ENCODE data around the gene SLC49A3. TPM values are rescaled to one million over a fixed set of nuclear protein-coding genes. Genes with fewer than 3 reads are reported as not detected.
"Not testable (repeated sequence)": the region's sequence is repeated elsewhere in the genome, so short reads cannot be mapped to it uniquely, and the experiment has no call there.

SLC49A3 gene
- total and polyA plus RNA-seq, 2 experiments from 2014 or later: 1.3 to 3.7 TPM

GRCh38 chr4:706083-706633 lies 17.2 kb upstream of the SLC49A3 start:
- H3F3A ChIP-seq (replicated peaks; ENCODE audit: low read depth); DNase-seq (ENCODE audit: low spot score); H3K27ac Mint-ChIP-seq; H3K36me3 ChIP-seq (ENCODE audit: insufficient read depth); H3K27me3 ChIP-seq (ENCODE audit: insufficient read depth); H3K27me3 Mint-ChIP-seq (ENCODE audit: insufficient read depth, low read depth, poor library complexity); H3K4me1 Mint-ChIP-seq; H3K4me1 ChIP-seq (ENCODE audit: insufficient read depth); H3K9me3 Mint-ChIP-seq; ATAC-seq; H3K9me2 ChIP-seq (ENCODE audit: insufficient read depth): not testable (repeated sequence)
- H3K36me3 Mint-ChIP-seq (ENCODE audit: low read depth): peaks cover 26% of the 10 kb centered on the region
- Histone ChIP-seq H3K27ac (ENCODE audit: low read depth) (0 out of 2 replicates have a peak overlapping the region, but pooled peaks have one; percentile 63), H4K20me1 (replicated peaks; ENCODE audit: insufficient read depth) (peaks cover 20% of the 10 kb centered on the region; the same call in 1 of the 2 replicates), H3K4me2 (peak overlapping the region; percentile 86), H3K4me3 (peak overlapping the region; percentile 91), H2AFZ (peak overlapping the region; percentile 59; the same call in 1 of the 2 replicates), H3K79me2 (replicated peaks; ENCODE audit: insufficient read depth) (peaks cover 33% of the 10 kb centered on the region)
- H3K4me3 Mint-ChIP-seq: peak overlapping the region; percentile 60; the same call in 2 of the 3 replicates

- TF ChIP-seq POLR2AphosphoS5 (IDR thresholded peaks at IDR 0.05; ENCODE audit: low read depth): peak; percentile 52
- TF ChIP-seq STAT1 (IDR thresholded peaks at IDR 0.05; ENCODE audit: unreplicated experiment): no peak
- no peak within 1 kb of the TSS for H3K27ac Mint-ChIP-seq
Measured at GRCh38 chr4:705278-706082, 16.5 kb upstream of the SLC49A3 start, which contains the start of gene PCGF3. Gene PCGF3, plus strand, starts transcription at chr4:705832. Its CDS starts 27,849 bp downstream, at chr4:733681.

GRCh38 chr4:704971-705277 lies 16.0 kb upstream of the SLC49A3 start:
- peaks cover 16% of the 10 kb centered on the region for H3K27me3 Mint-ChIP-seq (ENCODE audit: insufficient read depth, low read depth, poor library complexity)
- H3K4me3 ChIP-seq: peak overlapping the region; percentile 91; the same call in 1 of the 2 replicates
- no peak for DNase-seq (ENCODE audit: low spot score)

More at GRCh38 chr4:705278-706082, 16.5 kb upstream of the SLC49A3 start, which contains the start of gene PCGF3:
- peak within 1 kb of the TSS; percentile 59; the same call in 1 of the 2 replicates for H2AFZ ChIP-seq
- Mint-ChIP-seq H3K4me1 (peaks cover 6% of the 10 kb centered on the region; the same call in 2 of the 3 replicates), H3K4me3 (peak within 1 kb of the TSS; percentile 60), H3K36me3 (ENCODE audit: low read depth) (peaks cover 19% of the 10 kb centered on the region), H3K27me3 (ENCODE audit: insufficient read depth, low read depth, poor library complexity) (peaks cover 10% of the 10 kb centered on the region), H3K9me3 (no peaks in the 10 kb centered on the region)
- H3F3A ChIP-seq (replicated peaks; ENCODE audit: low read depth): no peaks in the 10 kb centered on the region
- H3K27ac ChIP-seq (ENCODE audit: low read depth): 0 out of 2 replicates have a peak within 1 kb of the TSS, but pooled peaks have one; percentile 63
- H3K27me3 ChIP-seq (ENCODE audit: insufficient read depth): peaks cover 6% of the 10 kb centered on the region; the same call in 1 of the 2 replicates
- peak within 1 kb of the TSS; percentile 86 for H3K4me2 ChIP-seq
- no peaks in the 10 kb centered on the region for H3K4me1 ChIP-seq (ENCODE audit: insufficient read depth)
- ATAC-seq (peak; percentile 94), DNase-seq (ENCODE audit: low spot score) (peak; percentile 98)
- H3K79me2 ChIP-seq (replicated peaks; ENCODE audit: insufficient read depth): peaks cover 26% of the 10 kb centered on the region
- H3K9me2 ChIP-seq (ENCODE audit: insufficient read depth): no peaks in the 10 kb centered on the region
- H3K4me3 ChIP-seq: peak within 1 kb of the TSS; percentile 91
- H3K36me3 ChIP-seq (ENCODE audit: insufficient read depth): no peaks in the 10 kb centered on the region
- H4K20me1 ChIP-seq (replicated peaks; ENCODE audit: insufficient read depth): peaks cover 14% of the 10 kb centered on the region; the same call in 1 of the 2 replicates

More at GRCh38 chr4:704971-705277, 16.0 kb upstream of the SLC49A3 start:
- Mint-ChIP-seq H3K4me1 (peaks cover 6% of the 10 kb centered on the region; the same call in 2 of the 3 replicates), H3K4me3 (peak overlapping the region; percentile 60; the same call in 2 of the 3 replicates), H3K27ac (no peak overlapping the region), H3K36me3 (ENCODE audit: low read depth) (peaks cover 14% of the 10 kb centered on the region), H3K9me3 (no peaks in the 10 kb centered on the region)
- H4K20me1 ChIP-seq (replicated peaks; ENCODE audit: insufficient read depth): peaks cover 9% of the 10 kb centered on the region; the same call in 1 of the 2 replicates
- H3K9me2 ChIP-seq (ENCODE audit: insufficient read depth): no peaks in the 10 kb centered on the region
- H3F3A ChIP-seq (replicated peaks; ENCODE audit: low read depth): no peaks in the 10 kb centered on the region
- peak overlapping the region; percentile 81; the same call in 1 of the 2 replicates for H3K4me2 ChIP-seq
- no peaks in the 10 kb centered on the region for H3K4me1 ChIP-seq (ENCODE audit: insufficient read depth)
- TF ChIP-seq POLR2AphosphoS5 (IDR thresholded peaks at IDR 0.05; ENCODE audit: low read depth) (no peak), ETS1 (IDR thresholded peaks at IDR 0.05) (no peak), CTCF (conservative IDR thresholded peaks at IDR 0.05; ENCODE audit: low read depth in 2 of 2) (no peak), CREB1 (CRISPR knock-in tag; IDR thresholded peaks at IDR 0.05; ENCODE audit: low read depth) (no peak), EZH2 (IDR thresholded peaks at IDR 0.05; ENCODE audit: low read depth, unreplicated experiment) (no peak), ZNF331 (CRISPR knock-in tag; IDR thresholded peaks at IDR 0.05; ENCODE audit: low read depth) (no peak), EZH2phosphoT487 (IDR thresholded peaks at IDR 0.05; ENCODE audit: unreplicated experiment) (no peak), ZNF114 (CRISPR knock-in tag; IDR thresholded peaks at IDR 0.05) (no peak)
- no peak overlapping the region for H3K27ac ChIP-seq (ENCODE audit: low read depth)
- no peaks in the 10 kb centered on the region for H3K36me3 ChIP-seq (ENCODE audit: insufficient read depth)
- no peak overlapping the region for H2AFZ ChIP-seq
- peaks cover 6% of the 10 kb centered on the region; the same call in 1 of the 2 replicates for H3K27me3 ChIP-seq (ENCODE audit: insufficient read depth)
- ATAC-seq: no peak
- peaks cover 20% of the 10 kb centered on the region for H3K79me2 ChIP-seq (replicated peaks; ENCODE audit: insufficient read depth)
